H1 (cell line): ENCODE measurements around the gene C17orf114.

Experiments used
- ASH2L ChIP-seq: fragments of 200-600, 300-600 bp; sonication (generic); IDR thresholded peaks from one replicate; pipeline ENCODE4 v1.7.1; 2017; ENCODE audit warnings: low read length
- EP300 ChIP-seq, 2 experiments: IDR thresholded peaks; 1 replicate in 1 of 2; 2 replicates in 1 of 2; pipeline ENCODE4 v1.6.1; 2011 to 2012; ENCODE audit warnings: low read depth in 2 of 2, low read length in 2 of 2, mild to moderate bottlenecking in 2 of 2, borderline replicate concordance in 1 of 2, inconsistent platforms in 1 of 2, moderate library complexity in 1 of 2
- EZH2 ChIP-seq: fragments of 200-600 bp; sonication (generic); IDR thresholded peaks from 2 replicates; pipeline ENCODE4 v1.7.1; 2012; ENCODE audit warnings: low read depth, mild to moderate bottlenecking, moderate library complexity, low read length, inconsistent platforms; ENCODE audit not compliant: severe bottlenecking
- TF ChIP-seq, protein P1 (sequence below): fragments of 300-600 bp; sonication (generic); IDR thresholded peaks from 2 replicates; pipeline ENCODE4 v1.7.1; 2012; ENCODE audit warnings: low read length, moderate library complexity, mild to moderate bottlenecking, inconsistent platforms; ENCODE audit not compliant: insufficient replicate concordance

Gene C17orf114

GRCh38 chr17:4839965-4840892 is 38.1 kb upstream of the C17orf114 start (continued):
- TF ChIP-seq, protein P1, sequence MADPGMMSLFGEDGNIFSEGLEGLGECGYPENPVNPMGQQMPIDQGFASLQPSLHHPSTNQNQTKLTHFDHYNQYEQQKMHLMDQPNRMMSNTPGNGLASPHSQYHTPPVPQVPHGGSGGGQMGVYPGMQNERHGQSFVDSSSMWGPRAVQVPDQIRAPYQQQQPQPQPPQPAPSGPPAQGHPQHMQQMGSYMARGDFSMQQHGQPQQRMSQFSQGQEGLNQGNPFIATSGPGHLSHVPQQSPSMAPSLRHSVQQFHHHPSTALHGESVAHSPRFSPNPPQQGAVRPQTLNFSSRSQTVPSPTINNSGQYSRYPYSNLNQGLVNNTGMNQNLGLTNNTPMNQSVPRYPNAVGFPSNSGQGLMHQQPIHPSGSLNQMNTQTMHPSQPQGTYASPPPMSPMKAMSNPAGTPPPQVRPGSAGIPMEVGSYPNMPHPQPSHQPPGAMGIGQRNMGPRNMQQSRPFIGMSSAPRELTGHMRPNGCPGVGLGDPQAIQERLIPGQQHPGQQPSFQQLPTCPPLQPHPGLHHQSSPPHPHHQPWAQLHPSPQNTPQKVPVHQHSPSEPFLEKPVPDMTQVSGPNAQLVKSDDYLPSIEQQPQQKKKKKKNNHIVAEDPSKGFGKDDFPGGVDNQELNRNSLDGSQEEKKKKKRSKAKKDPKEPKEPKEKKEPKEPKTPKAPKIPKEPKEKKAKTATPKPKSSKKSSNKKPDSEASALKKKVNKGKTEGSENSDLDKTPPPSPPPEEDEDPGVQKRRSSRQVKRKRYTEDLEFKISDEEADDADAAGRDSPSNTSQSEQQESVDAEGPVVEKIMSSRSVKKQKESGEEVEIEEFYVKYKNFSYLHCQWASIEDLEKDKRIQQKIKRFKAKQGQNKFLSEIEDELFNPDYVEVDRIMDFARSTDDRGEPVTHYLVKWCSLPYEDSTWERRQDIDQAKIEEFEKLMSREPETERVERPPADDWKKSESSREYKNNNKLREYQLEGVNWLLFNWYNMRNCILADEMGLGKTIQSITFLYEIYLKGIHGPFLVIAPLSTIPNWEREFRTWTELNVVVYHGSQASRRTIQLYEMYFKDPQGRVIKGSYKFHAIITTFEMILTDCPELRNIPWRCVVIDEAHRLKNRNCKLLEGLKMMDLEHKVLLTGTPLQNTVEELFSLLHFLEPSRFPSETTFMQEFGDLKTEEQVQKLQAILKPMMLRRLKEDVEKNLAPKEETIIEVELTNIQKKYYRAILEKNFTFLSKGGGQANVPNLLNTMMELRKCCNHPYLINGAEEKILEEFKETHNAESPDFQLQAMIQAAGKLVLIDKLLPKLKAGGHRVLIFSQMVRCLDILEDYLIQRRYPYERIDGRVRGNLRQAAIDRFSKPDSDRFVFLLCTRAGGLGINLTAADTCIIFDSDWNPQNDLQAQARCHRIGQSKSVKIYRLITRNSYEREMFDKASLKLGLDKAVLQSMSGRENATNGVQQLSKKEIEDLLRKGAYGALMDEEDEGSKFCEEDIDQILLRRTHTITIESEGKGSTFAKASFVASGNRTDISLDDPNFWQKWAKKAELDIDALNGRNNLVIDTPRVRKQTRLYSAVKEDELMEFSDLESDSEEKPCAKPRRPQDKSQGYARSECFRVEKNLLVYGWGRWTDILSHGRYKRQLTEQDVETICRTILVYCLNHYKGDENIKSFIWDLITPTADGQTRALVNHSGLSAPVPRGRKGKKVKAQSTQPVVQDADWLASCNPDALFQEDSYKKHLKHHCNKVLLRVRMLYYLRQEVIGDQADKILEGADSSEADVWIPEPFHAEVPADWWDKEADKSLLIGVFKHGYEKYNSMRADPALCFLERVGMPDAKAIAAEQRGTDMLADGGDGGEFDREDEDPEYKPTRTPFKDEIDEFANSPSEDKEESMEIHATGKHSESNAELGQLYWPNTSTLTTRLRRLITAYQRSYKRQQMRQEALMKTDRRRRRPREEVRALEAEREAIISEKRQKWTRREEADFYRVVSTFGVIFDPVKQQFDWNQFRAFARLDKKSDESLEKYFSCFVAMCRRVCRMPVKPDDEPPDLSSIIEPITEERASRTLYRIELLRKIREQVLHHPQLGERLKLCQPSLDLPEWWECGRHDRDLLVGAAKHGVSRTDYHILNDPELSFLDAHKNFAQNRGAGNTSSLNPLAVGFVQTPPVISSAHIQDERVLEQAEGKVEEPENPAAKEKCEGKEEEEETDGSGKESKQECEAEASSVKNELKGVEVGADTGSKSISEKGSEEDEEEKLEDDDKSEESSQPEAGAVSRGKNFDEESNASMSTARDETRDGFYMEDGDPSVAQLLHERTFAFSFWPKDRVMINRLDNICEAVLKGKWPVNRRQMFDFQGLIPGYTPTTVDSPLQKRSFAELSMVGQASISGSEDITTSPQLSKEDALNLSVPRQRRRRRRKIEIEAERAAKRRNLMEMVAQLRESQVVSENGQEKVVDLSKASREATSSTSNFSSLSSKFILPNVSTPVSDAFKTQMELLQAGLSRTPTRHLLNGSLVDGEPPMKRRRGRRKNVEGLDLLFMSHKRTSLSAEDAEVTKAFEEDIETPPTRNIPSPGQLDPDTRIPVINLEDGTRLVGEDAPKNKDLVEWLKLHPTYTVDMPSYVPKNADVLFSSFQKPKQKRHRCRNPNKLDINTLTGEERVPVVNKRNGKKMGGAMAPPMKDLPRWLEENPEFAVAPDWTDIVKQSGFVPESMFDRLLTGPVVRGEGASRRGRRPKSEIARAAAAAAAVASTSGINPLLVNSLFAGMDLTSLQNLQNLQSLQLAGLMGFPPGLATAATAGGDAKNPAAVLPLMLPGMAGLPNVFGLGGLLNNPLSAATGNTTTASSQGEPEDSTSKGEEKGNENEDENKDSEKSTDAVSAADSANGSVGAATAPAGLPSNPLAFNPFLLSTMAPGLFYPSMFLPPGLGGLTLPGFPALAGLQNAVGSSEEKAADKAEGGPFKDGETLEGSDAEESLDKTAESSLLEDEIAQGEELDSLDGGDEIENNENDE = no peak
- TF ChIP-seq EZH2 = no peak
- TF ChIP-seq ASH2L = no peak
- no peak for TF ChIP-seq EP300 (IDR thresholded peaks at IDR 0.05; ENCODE audit: borderline replicate concordance in 1 of 2, low read depth in 2 of 2, low read length in 2 of 2)
